Esophagus muscularis mucosa (tissue), 4 donors: ENCODE data around the gene PLD5. TPM values are rescaled to one million over a fixed set of nuclear protein-coding genes. Genes with fewer than 3 reads are reported as not detected.

Experiments used
- DNase-seq: peaks from one replicate; pipeline ENCODE4 v3.0.0-alpha.2; 2017; ENCODE audit errors: extremely low spot score
- H3K27ac ChIP-seq, 4 donors: fragments of 200-600 bp; sonication (generic); replicated peaks in 1 of 4; 1 replicate in 3 of 4; 2 replicates in 1 of 4; pipeline ENCODE4 v1.5.1; 2016 to 2019; ENCODE audit warnings: mild to moderate bottlenecking in 1 of 4
- H3K27me3 ChIP-seq, 4 donors: fragments of 200-600 bp; sonication (generic); one replicate each; pipeline versions ENCODE4 v1.5.1 to v1.6.0; 2016 to 2019
- H3K36me3 ChIP-seq, 4 donors: fragments of 200-600 bp; sonication (generic); one replicate each; pipeline ENCODE4 v1.5.1; 2016 to 2019
- H3K4me1 ChIP-seq, 4 donors: fragments of 200-600 bp; sonication (generic); one replicate each; pipeline ENCODE4 v1.5.1; 2016 to 2019
- H3K4me3 ChIP-seq, 4 donors: fragments of 200-600 bp; sonication (generic); 1 replicate in 2 of 4; 2 replicates in 2 of 4; pipeline ENCODE4 v1.5.1; 2016 to 2019; ENCODE audit warnings: mild to moderate bottlenecking in 4 of 4, moderate library complexity in 1 of 4
- H3K9me3 ChIP-seq, 4 donors: fragments of 200-600 bp; sonication (generic); 1 replicate in 3 of 4; 2 replicates in 1 of 4; pipeline ENCODE4 v1.5.1; 2016 to 2019
- EP300 ChIP-seq: sonication (generic); formaldehyde crosslinking; IDR thresholded peaks from one replicate; pipeline ENCODE4 v1.6.1; 2017; ENCODE audit warnings: antibody characterized with exemption
- POLR2A ChIP-seq: fragments of 450-650 bp; IDR thresholded peaks from one replicate; pipeline ENCODE4 v1.6.1; 2017; ENCODE audit warnings: antibody characterized with exemption, moderate library complexity, mild to moderate bottlenecking, low read depth
- POLR2AphosphoS5 ChIP-seq, 2 donors: sonication (generic); formaldehyde crosslinking; IDR thresholded peaks; one replicate each; pipeline ENCODE4 v1.6.1; 2017; ENCODE audit warnings: antibody characterized with exemption in 2 of 2
- WGBS: methylation state at CpG from one replicate; pipeline ENCODE4 v1.1.5; 2018; 5-methylcytosine and 5-hydroxymethylcytosine counted together
- intact Hi-C: fragments of 100-400 bp; cut with DNase I; formaldehyde crosslinking; loops from one replicate; pipeline ENCODE4 v1.15.1; 2023
- total RNA-seq, 4 donors: library from RNA; depleted of rRNA; stranded (reverse); fragments of >200 nt; gene quantifications; one replicate each; pipeline versions ENCODE4 v1.1.0 to v1.2.1, GENCODE V29; 2016
- TF ChIP-seq, protein P1 (sequence below), 3 experiments: fragments of 200-600 bp in 2 of 3; fragments of 450-650 bp in 1 of 3; sonication (generic) in 2 of 3; IDR thresholded peaks; one replicate each; pipeline ENCODE4 v1.5.1; 2017 to 2019; ENCODE audit warnings: antibody characterized with exemption in 3 of 3, mild to moderate bottlenecking in 2 of 3, moderate library complexity in 1 of 3

Gene PLD5
- total RNA-seq, 4 donors from 2014 or later: 0.33 to 1.7 (median 0.50) TPM

DNA sequence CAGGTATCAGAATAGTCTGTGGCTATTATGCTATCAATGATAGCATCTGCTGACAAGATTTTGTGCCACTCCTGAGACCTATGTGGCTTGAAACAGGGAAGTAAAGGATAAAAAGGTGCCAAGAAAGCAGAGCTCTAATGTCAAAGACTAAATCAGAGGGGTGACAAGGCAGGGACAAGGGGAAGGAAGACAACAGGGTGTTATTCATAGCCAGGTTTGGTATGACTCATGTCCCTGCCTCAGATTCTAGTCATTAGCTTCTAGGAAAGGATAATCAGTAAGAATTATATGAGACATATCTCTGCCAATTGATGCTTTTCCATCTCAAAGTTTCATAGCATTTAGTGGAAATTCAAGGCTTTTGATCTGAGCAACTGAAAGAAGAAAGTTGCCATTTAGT, 31.8 kb upstream of the PLD5 start:
- H3K9me3 ChIP-seq: peaks cover 0 to 6% (median 3%) of the 10 kb centered on the region in 4 donors
- no peak for TF ChIP-seq EP300
- no peak for DNase-seq
- H3K4me1 ChIP-seq: no peaks in the 10 kb centered on the region
- H3K27me3 ChIP-seq: no peaks in the 10 kb centered on the region
- intact Hi-C loops: no loop called here
- no peak overlapping the region for H3K4me3 ChIP-seq
- H3K36me3 ChIP-seq: no peaks in the 10 kb centered on the region
- H3K27ac ChIP-seq: no peak overlapping the region

DNA sequence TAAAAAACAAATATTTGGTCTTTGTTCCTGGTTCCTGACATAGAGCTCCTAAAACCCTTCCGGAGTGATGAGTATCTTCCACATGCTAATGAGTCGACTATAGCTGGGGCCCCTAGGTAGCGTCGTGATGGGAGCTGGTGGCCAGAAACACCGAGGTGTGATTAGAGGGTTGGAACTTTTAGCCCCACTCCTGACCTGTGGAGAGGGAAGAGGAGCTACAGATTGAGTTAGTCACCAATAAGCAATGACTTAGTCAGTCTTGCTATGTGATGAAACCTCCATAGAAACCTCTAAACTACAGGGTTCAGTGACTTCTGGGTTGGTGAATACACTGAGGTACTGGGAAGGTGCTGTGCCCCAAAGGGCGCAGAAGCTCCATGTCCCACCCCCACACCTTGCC, 30.1 kb upstream of the PLD5 start:
- H3K4me3 ChIP-seq: no peak overlapping the region
- no peaks in the 10 kb centered on the region for H3K27me3 ChIP-seq
- H3K9me3 ChIP-seq: no peaks in the 10 kb centered on the region
- intact Hi-C loops: no loop called here
- no peaks in the 10 kb centered on the region for H3K36me3 ChIP-seq
- TF ChIP-seq POLR2AphosphoS5 (IDR thresholded peaks at IDR 0.05) (no peak), POLR2A (no peak), EP300 (no peak)
- TF ChIP-seq, protein P1, sequence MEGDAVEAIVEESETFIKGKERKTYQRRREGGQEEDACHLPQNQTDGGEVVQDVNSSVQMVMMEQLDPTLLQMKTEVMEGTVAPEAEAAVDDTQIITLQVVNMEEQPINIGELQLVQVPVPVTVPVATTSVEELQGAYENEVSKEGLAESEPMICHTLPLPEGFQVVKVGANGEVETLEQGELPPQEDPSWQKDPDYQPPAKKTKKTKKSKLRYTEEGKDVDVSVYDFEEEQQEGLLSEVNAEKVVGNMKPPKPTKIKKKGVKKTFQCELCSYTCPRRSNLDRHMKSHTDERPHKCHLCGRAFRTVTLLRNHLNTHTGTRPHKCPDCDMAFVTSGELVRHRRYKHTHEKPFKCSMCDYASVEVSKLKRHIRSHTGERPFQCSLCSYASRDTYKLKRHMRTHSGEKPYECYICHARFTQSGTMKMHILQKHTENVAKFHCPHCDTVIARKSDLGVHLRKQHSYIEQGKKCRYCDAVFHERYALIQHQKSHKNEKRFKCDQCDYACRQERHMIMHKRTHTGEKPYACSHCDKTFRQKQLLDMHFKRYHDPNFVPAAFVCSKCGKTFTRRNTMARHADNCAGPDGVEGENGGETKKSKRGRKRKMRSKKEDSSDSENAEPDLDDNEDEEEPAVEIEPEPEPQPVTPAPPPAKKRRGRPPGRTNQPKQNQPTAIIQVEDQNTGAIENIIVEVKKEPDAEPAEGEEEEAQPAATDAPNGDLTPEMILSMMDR (IDR thresholded peaks at IDR 0.05): no peak
- no peaks in the 10 kb centered on the region for H3K4me1 ChIP-seq
- DNase-seq: no peak
- WGBS: 86% methylated on average over 6 of the region's 6 CpGs
- H3K27ac ChIP-seq: no peak overlapping the region

DNA sequence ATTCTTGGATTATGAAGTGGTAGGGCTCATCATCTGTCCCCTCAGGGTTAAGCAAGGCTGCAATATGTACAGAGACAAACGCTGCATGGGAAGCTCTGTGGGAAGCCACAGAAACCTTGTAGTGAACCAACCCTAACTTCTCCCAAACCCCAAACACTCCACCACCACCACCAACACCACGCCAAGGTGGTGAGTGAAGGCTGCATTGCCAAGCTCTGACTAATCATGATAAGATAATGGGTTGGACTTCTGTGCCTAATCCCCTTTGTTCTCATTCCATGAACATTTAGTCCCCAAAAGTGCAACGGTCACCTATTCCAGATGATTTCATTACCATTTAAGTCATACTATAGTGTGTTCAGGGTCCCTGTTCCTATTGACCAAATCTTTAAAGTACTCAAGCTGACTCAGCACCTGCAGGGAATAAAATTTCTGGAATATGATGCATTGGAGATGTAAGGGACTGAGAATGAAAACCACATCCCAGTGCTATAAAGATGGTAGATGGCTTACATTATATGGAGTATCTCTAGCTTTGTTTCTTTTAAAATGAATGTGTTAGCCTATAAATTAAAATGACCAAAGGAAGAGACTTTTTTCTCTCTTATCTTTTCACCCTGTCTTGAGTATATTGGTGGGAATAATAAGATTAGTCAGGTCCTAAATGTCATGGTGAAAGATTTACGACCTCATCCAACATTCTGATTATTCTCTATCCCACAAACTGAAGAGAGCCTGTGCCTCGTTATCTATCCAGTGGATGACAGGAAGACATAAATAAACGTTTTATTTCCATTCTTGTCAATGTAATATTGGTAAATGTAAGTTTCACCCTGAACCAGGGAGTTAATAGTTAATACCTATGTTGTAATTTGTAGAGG, 22.6 kb upstream of the PLD5 start:
- Histone ChIP-seq H3K4me1 (no peaks in the 10 kb centered on the region), H3K9me3 (no peaks in the 10 kb centered on the region), H3K27me3 (peaks cover 0 to 8% (median 0%) of the 10 kb centered on the region in 4 donors), H3K27ac (no peak overlapping the region), H3K4me3 (no peak overlapping the region), H3K36me3 (no peaks in the 10 kb centered on the region)
- intact Hi-C loops: no loop called here
- no peak for TF ChIP-seq EP300
- TF ChIP-seq, protein P1 (IDR thresholded peaks at IDR 0.05): no peak
- TF ChIP-seq POLR2AphosphoS5 (IDR thresholded peaks at IDR 0.05): no peak
- no peak for TF ChIP-seq POLR2A
- 64% methylated on average over 6 of the region's 6 CpGs for WGBS
- DNase-seq: no peak

DNA sequence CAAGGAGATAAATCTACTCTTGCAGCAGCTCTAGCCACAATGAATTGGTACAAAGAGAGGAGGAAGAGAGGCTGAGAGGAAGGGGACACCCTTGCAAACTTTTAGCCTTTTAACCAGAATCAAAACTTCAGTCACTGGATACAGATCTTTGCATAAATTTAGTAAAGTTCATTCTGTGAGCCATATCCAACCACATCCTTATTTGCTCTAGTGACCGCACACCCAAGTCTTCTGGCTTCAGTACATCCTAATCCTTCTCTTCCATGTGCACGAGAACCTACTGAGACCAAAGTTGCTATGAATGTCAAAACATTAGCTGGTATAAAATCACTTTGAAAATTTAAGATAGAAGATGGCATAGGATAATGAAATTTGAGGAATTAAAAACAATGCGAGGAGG, 21.9 kb upstream of the PLD5 start:
- H3K27ac ChIP-seq: no peak overlapping the region
- no peaks in the 10 kb centered on the region for H3K36me3 ChIP-seq
- H3K9me3 ChIP-seq: no peaks in the 10 kb centered on the region
- peaks cover 0 to 8% (median 0%) of the 10 kb centered on the region in 4 donors for H3K27me3 ChIP-seq
- TF ChIP-seq EP300: no peak
- no peak for TF ChIP-seq POLR2AphosphoS5 (IDR thresholded peaks at IDR 0.05)
- TF ChIP-seq POLR2A: no peak
- TF ChIP-seq, protein P1 (IDR thresholded peaks at IDR 0.05): no peak
- DNase-seq: no peak
- no peak overlapping the region for H3K4me3 ChIP-seq
- no peaks in the 10 kb centered on the region for H3K4me1 ChIP-seq
- 90% methylated on average over 3 of the region's 3 CpGs for WGBS
- intact Hi-C loops: no loop called here

DNA sequence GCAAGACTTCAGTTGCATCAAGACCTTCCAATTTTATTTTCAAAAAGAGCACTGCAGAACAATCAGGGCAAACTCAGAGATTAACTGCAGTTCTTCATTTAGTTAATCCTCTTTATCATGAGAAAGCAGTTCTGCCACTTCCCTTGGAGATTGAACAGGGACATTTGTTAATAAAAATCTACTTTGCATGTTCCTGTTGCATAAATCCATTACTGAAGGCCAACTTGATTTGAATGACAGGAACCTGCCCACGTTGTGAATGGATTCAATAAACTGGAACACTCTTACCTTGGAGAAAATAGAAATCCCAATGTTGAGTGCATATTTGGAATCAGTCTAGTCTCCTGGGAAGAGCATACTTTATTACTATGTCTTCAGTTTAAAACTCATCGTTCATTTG, 19.6 kb upstream of the PLD5 start:
- WGBS: 49% methylated on average over 2 of the region's 2 CpGs
- H3K36me3 ChIP-seq: no peaks in the 10 kb centered on the region
- no peak overlapping the region for H3K4me3 ChIP-seq
- H3K9me3 ChIP-seq: no peaks in the 10 kb centered on the region
- intact Hi-C loops: no loop called here
- no peak for DNase-seq
- no peaks in the 10 kb centered on the region for H3K4me1 ChIP-seq
- H3K27me3 ChIP-seq: peaks cover 0 to 8% (median 0%) of the 10 kb centered on the region in 4 donors
- no peak overlapping the region for H3K27ac ChIP-seq
- TF ChIP-seq POLR2A: no peak
- TF ChIP-seq, protein P1 (IDR thresholded peaks at IDR 0.05): no peak
- TF ChIP-seq POLR2AphosphoS5 (IDR thresholded peaks at IDR 0.05): no peak
- no peak for TF ChIP-seq EP300
